ENCODE data around the gene NR2E3.

Gene NR2E3

GRCh38 chr15:71791975-71792374, 18.4 kb upstream of the NR2E3 start:
- DNase-seq (ENCODE audit: low spot score) = no peak

GRCh38 chr15:71792521-71792920, 17.8 kb upstream of the NR2E3 start:
- DNase-seq (ENCODE audit: low spot score) = no peak

- no peak for DNase-seq (ENCODE audit: low spot score)
Measured at GRCh38 chr15:71798641-71799040, 11.7 kb upstream of the NR2E3 start.

GRCh38 chr15:71800190-71800589, 10.2 kb upstream of the NR2E3 start:
- DNase-seq (ENCODE audit: low spot score) = no peak

GRCh38 chr15:71800835-71801745, 9.3 kb upstream of the NR2E3 start:
- DNase-seq (ENCODE audit: low spot score) = peak; percentile 73

GRCh38 chr15:71801935-71802655, 8.3 kb upstream of the NR2E3 start:
- no peak for DNase-seq (ENCODE audit: low spot score)

GRCh38 chr15:71802770-71803169, 7.6 kb upstream of the NR2E3 start:
- DNase-seq (ENCODE audit: low spot score) = peak; percentile 86

GRCh38 chr15:71804226-71804625, 6.1 kb upstream of the NR2E3 start:
- no peak for DNase-seq (ENCODE audit: low spot score)

- DNase-seq (ENCODE audit: low spot score) = no peak
Measured at GRCh38 chr15:71804695-71805470, 5.5 kb upstream of the NR2E3 start.

GRCh38 chr15:71806452-71806931, 3.9 kb upstream of the NR2E3 start:
- DNase-seq (ENCODE audit: low spot score) = no peak

- DNase-seq (ENCODE audit: low spot score) = no peak
Measured at GRCh38 chr15:71807125-71807629, 3.2 kb upstream of the NR2E3 start.

GRCh38 chr15:71807691-71808091, 2.7 kb upstream of the NR2E3 start:
- DNase-seq (ENCODE audit: low spot score) = no peak

- no peak for DNase-seq (ENCODE audit: low spot score)
Measured at GRCh38 chr15:71808311-71809020, 1.9 kb upstream of the NR2E3 start.

GRCh38 chr15:71809346-71809745, 1.0 kb upstream of the NR2E3 start:
- DNase-seq (ENCODE audit: low spot score) = no peak

GRCh38 chr15:71811036-71811736, 832 bp downstream of the NR2E3 start:
- DNase-seq (ENCODE audit: low spot score) = no peak

GRCh38 chr15:71811752-71812735, 1.7 kb downstream of the NR2E3 start:
- no peak for DNase-seq (ENCODE audit: low spot score)

- no peak for DNase-seq (ENCODE audit: low spot score)
Measured at GRCh38 chr15:71812966-71813722, 2.8 kb downstream of the NR2E3 start.

GRCh38 chr15:71813723-71814470, 3.5 kb downstream of the NR2E3 start:
- no peak for DNase-seq (ENCODE audit: low spot score)
